Transverse colon (tissue), 4 donors: Measurements from ENCODE around the gene TMSB4X. TPM values are rescaled to one million over a fixed set of nuclear protein-coding genes. Genes with fewer than 3 reads are reported as not detected.

ENCODE experiments used
- DNase-seq: peaks from one replicate; pipeline ENCODE4 v3.0.0-alpha.2; 2019
- H3K27ac ChIP-seq, 4 donors: fragments of 200-600 bp; sonication (generic); 2 replicates each; pipeline ENCODE4 v1.5.1; 2016 to 2018; ENCODE audit warnings: inconsistent platforms in 4 of 4
- H3K27me3 ChIP-seq: fragments of 200-600 bp; sonication (generic); 2 replicates; pipeline ENCODE4 v1.5.1; 2017; ENCODE audit warnings: inconsistent platforms
- H3K36me3 ChIP-seq, 4 donors: fragments of 200-600 bp; sonication (generic); 2 replicates each; pipeline ENCODE4 v1.5.1; 2017 to 2019; ENCODE audit warnings: inconsistent platforms in 4 of 4
- H3K4me1 ChIP-seq, 4 donors: fragments of 200-600 bp; sonication (generic); 2 replicates each; pipeline ENCODE4 v1.5.1; 2017 to 2020; ENCODE audit warnings: inconsistent platforms in 4 of 4
- H3K4me3 ChIP-seq, 4 donors: fragments of 200-600 bp; sonication (generic); 1 replicate in 1 of 4; 2 replicates in 3 of 4; pipeline versions ENCODE4 v1.5.1 to v1.6.1; 2017 to 2019; ENCODE audit warnings: inconsistent platforms in 4 of 4
- H3K9me3 ChIP-seq, 2 donors: fragments of 200-600 bp; sonication (generic); 2 replicates each; pipeline ENCODE4 v1.5.1; 2017 to 2019; ENCODE audit warnings: inconsistent platforms in 2 of 2
- EP300 ChIP-seq: sonication (generic); formaldehyde crosslinking; IDR thresholded peaks from one replicate; pipeline ENCODE4 v1.6.1; 2017; ENCODE audit warnings: antibody characterized with exemption, low read depth
- POLR2A ChIP-seq: fragments of 450-650 bp; IDR thresholded peaks from one replicate; pipeline ENCODE4 v1.6.1; 2016; ENCODE audit warnings: antibody characterized with exemption, mild to moderate bottlenecking, moderate library complexity
- POLR2AphosphoS5 ChIP-seq, 3 donors: sonication (generic); formaldehyde crosslinking; IDR thresholded peaks; one replicate each; pipeline ENCODE4 v1.6.1; 2016; ENCODE audit warnings: antibody characterized with exemption in 3 of 3
- WGBS, 2 donors: methylation state at CpG; one replicate each; pipeline ENCODE4 v1.1.5; 2018; ENCODE audit warnings: low coverage in 1 of 2; 5-methylcytosine and 5-hydroxymethylcytosine counted together
- in situ Hi-C, 4 donors: fragments of 200-750 bp; cut with MboI; loops; one replicate each; pipeline versions ENCODE4 v1.15.0 to v1.15.1; 2017; ENCODE audit warnings: low sequenced_read_pairs in 3 of 4, low pct_ligation_motif_present in 1 of 4, low pct_unique_long_range_greater_than_20kb in 1 of 4
- intact Hi-C: fragments of 100-400 bp; cut with DNase I; formaldehyde crosslinking; loops from one replicate; pipeline ENCODE4 v1.15.1; 2023; ENCODE audit warnings: low total_unique reads
- total RNA-seq, 4 donors: library from RNA; depleted of rRNA; stranded (reverse); fragments of >200 nt; gene quantifications; one replicate each; pipeline ENCODE4 v1.1.0, GENCODE V29; 2016
- TF ChIP-seq, protein P1 (sequence below), 5 experiments: fragments of 200-600 bp in 3 of 5; fragments of 450-650 bp in 2 of 5; sonication (generic) in 3 of 5; IDR thresholded peaks; 1 replicate in 2 of 5; 2 replicates in 3 of 5; pipeline ENCODE4 v1.5.1; 2016 to 2017; ENCODE audit warnings: antibody characterized with exemption in 5 of 5, inconsistent platforms in 3 of 5, mild to moderate bottlenecking in 2 of 5, moderate library complexity in 1 of 5

TMSB4X gene
- total RNA-seq, 4 donors from 2014 or later, result 680 to 4,578 (median 2,996) TPM

DNA sequence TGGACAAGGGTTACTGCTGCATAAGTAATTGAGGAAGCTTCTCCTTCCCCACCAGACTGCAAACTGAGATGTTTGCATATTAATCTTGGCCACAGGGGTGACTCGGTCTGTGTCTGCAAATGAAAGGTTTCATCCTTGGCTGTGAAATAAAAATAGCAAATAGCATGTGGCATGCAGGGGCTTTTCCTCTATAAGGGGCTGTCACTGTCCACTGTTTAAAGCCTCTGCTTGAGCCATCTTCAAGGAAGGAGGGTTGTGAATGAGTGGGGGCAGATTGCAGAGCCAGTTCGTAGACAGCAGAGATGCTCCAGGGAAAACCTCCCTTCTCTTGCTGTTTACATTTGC lies 33.3 kb downstream of the TMSB4X start:
- WGBS, 2 donors, result 36% methylated on average over 2 of the region's 2 CpGs; no CpG with 5 or more reads in 1 of the 2 donors
- peaks cover 0 to 26% (median 11%) of the 10 kb centered on the region in 4 donors for H3K4me1 ChIP-seq

DNA sequence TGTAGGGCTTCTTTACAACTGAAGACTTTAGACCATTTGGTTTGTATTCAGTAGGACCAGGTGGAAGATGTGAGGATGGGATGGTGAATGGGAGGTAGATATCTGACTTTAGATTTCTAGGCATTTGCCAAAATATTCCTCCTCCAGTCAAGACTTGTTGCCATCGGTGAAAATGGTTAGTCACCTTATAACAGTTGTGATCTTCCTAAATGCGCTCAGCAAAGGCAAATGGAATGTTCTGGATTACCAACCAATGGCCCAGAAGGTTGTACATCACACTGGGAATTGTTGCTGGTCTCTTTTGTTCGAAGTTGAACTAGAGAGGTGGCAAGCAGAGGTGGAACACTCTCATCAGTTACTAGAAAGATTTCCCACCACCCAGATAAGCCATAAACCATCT lies 33.9 kb downstream of the TMSB4X start:
- H3K4me3 ChIP-seq, result no peak overlapping the region
- H3K27ac ChIP-seq, result peak overlapping the region in 3 of 4 donors; percentile 30 to 52 (median 42)
- DNase-seq, result no peak
- no peak for TF ChIP-seq EP300
- no peak for TF ChIP-seq POLR2AphosphoS5 (IDR thresholded peaks at IDR 0.05)
- no peak for TF ChIP-seq POLR2A
- TF ChIP-seq, protein P1, sequence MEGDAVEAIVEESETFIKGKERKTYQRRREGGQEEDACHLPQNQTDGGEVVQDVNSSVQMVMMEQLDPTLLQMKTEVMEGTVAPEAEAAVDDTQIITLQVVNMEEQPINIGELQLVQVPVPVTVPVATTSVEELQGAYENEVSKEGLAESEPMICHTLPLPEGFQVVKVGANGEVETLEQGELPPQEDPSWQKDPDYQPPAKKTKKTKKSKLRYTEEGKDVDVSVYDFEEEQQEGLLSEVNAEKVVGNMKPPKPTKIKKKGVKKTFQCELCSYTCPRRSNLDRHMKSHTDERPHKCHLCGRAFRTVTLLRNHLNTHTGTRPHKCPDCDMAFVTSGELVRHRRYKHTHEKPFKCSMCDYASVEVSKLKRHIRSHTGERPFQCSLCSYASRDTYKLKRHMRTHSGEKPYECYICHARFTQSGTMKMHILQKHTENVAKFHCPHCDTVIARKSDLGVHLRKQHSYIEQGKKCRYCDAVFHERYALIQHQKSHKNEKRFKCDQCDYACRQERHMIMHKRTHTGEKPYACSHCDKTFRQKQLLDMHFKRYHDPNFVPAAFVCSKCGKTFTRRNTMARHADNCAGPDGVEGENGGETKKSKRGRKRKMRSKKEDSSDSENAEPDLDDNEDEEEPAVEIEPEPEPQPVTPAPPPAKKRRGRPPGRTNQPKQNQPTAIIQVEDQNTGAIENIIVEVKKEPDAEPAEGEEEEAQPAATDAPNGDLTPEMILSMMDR (IDR thresholded peaks at IDR 0.05), result no peak
- H3K4me1 ChIP-seq, result peaks cover 0 to 30% (median 14%) of the 10 kb centered on the region in 4 donors
- in situ Hi-C loops (no loop called here), intact Hi-C loops (no loop called here)
- H3K36me3 ChIP-seq, result no peaks in the 10 kb centered on the region
- no peaks in the 10 kb centered on the region for H3K9me3 ChIP-seq
- WGBS, 2 donors, result 95% methylated on average over 3 of the region's 3 CpGs; no CpG with 5 or more reads in 1 of the 2 donors
- no peaks in the 10 kb centered on the region for H3K27me3 ChIP-seq

More for the DNA sequence above, 33.3 kb downstream of the TMSB4X start:
- intact Hi-C loops, result no loop called here
- no peak for DNase-seq
- H3K27me3 ChIP-seq, result no peaks in the 10 kb centered on the region
- H3K9me3 ChIP-seq, result no peaks in the 10 kb centered on the region
- peak overlapping the region; percentile 30 to 52 (median 46) for H3K27ac ChIP-seq
- H3K36me3 ChIP-seq, result no peaks in the 10 kb centered on the region
- TF ChIP-seq POLR2A (no peak), POLR2AphosphoS5 (IDR thresholded peaks at IDR 0.05) (no peak)
- no peak overlapping the region for H3K4me3 ChIP-seq
- in situ Hi-C loops, result no loop called here

DNA sequence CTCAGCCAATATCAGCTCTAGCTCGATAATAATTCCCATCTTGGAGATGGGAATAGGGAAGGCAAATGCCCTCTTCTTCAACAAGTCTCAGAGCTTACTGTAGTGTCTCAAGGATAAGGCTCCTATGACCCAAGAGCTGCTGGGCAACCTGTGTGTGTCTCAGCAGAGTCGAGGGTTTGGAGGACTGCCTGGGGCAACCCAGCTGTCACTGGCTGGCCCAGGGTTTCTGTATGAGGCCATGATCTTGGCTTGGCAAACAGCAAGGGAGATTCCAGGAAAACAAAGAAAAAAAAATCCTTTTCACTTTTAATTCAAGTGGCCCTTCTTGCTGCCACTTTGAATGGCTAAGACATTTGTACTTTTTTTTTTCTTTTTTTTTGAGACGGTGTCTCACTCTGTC lies 34.4 kb downstream of the TMSB4X start:
- peaks cover 0 to 34% (median 14%) of the 10 kb centered on the region in 4 donors for H3K4me1 ChIP-seq
- in situ Hi-C loops, result no loop called here

DNA sequence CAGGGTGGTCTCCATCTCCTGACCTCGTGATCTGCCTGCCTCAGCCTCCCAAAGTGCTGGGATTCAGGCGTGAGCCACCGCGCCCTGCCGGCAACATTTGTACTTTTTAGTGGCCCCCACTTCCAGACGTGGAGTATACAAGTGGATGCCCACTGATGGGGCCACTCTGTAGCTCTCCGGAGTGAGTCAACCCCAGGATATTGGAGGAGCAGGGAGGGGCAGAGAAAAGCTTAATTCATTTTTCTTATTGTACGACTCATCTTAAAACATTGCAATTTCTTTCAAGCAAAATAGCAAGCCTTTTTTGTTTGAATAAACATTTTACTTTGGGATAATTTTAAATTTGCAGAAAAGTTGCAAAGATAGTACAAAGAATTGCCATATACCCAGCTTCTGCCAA lies 34.9 kb downstream of the TMSB4X start:
- no peak for DNase-seq
- in situ Hi-C loops, result no loop called here
- TF ChIP-seq, protein P1 (IDR thresholded peaks at IDR 0.05), result no peak
- TF ChIP-seq POLR2AphosphoS5 (IDR thresholded peaks at IDR 0.05), result no peak
- no peak for TF ChIP-seq EP300
- TF ChIP-seq POLR2A, result no peak
- no peaks in the 10 kb centered on the region for H3K9me3 ChIP-seq
- H3K27ac ChIP-seq, result no peak overlapping the region
- no peaks in the 10 kb centered on the region for H3K36me3 ChIP-seq
- no peak overlapping the region for H3K4me3 ChIP-seq
- 88% methylated on average over 8 of the region's 8 CpGs; no CpG with 5 or more reads in 1 of the 2 donors for WGBS, 2 donors
- H3K27me3 ChIP-seq, result no peaks in the 10 kb centered on the region
- H3K4me1 ChIP-seq, result peaks cover 0 to 36% (median 14%) of the 10 kb centered on the region in 4 donors
- intact Hi-C loops, result no loop called here

More for the DNA sequence above, 34.4 kb downstream of the TMSB4X start:
- 62% methylated on average over 3 of the region's 3 CpGs; no CpG with 5 or more reads in 1 of the 2 donors for WGBS, 2 donors
- Histone ChIP-seq H3K27ac (peak overlapping the region in 1 of 4 donors; percentile 42), H3K36me3 (no peaks in the 10 kb centered on the region), H3K27me3 (no peaks in the 10 kb centered on the region), H3K4me3 (no peak overlapping the region), H3K9me3 (no peaks in the 10 kb centered on the region)
- intact Hi-C loops, result no loop called here
- no peak for TF ChIP-seq EP300
- TF ChIP-seq, protein P1 (IDR thresholded peaks at IDR 0.05), result no peak
- DNase-seq, result no peak

DNA sequence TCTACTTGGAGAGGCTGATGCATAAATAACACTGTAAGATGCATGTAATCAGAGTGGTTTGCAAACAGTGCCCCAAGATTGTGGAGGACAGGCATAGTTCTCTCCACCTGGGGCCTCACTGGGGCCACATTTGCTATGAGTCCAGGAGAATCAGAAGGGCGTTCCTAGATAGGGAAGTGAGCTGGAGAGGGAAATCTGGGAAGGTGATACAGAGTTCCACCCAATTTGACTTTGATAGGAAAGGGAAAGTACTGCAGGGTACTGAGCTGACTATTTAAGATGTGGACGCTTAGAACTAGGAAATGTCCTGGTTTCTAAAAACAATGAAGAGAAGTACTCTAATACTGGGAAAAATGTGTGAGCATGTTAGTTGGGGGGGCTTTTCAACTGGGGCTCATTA lies 35.6 kb downstream of the TMSB4X start:
- H3K27ac ChIP-seq, result no peak overlapping the region
- DNase-seq, result no peak
- in situ Hi-C loops, result no loop called here

More for the DNA sequence above, 35.6 kb downstream of the TMSB4X start:
- Histone ChIP-seq H3K9me3 (no peaks in the 10 kb centered on the region), H3K4me1 (peaks cover 0 to 36% (median 14%) of the 10 kb centered on the region in 4 donors), H3K36me3 (no peaks in the 10 kb centered on the region), H3K27me3 (no peaks in the 10 kb centered on the region), H3K4me3 (no peak overlapping the region)
- TF ChIP-seq, protein P1 (IDR thresholded peaks at IDR 0.05), result no peak
- TF ChIP-seq EP300 (no peak), POLR2A (no peak), POLR2AphosphoS5 (IDR thresholded peaks at IDR 0.05) (no peak)
- intact Hi-C loops, result no loop called here
- 68 to 100% methylated on average over 1 to 2 of the region's 2 CpGs for WGBS, 2 donors
